NCI-H446 treated with DMSO at 0.1 percent for 48 hours (cell line): ENCODE data around the gene MT2A.
A peak's percentile ranks its signal among the peaks of the same experiment; 100 is the strongest.
"Not testable (repeated sequence)": the region's sequence is repeated elsewhere in the genome, so short reads cannot be mapped to it uniquely, and the experiment has no call there.

Experiments used
- DNase-seq: peaks from one replicate; lab custom pipeline; 2025; lab: John Stamatoyannopoulos, UW

The MT2A gene

DNA sequence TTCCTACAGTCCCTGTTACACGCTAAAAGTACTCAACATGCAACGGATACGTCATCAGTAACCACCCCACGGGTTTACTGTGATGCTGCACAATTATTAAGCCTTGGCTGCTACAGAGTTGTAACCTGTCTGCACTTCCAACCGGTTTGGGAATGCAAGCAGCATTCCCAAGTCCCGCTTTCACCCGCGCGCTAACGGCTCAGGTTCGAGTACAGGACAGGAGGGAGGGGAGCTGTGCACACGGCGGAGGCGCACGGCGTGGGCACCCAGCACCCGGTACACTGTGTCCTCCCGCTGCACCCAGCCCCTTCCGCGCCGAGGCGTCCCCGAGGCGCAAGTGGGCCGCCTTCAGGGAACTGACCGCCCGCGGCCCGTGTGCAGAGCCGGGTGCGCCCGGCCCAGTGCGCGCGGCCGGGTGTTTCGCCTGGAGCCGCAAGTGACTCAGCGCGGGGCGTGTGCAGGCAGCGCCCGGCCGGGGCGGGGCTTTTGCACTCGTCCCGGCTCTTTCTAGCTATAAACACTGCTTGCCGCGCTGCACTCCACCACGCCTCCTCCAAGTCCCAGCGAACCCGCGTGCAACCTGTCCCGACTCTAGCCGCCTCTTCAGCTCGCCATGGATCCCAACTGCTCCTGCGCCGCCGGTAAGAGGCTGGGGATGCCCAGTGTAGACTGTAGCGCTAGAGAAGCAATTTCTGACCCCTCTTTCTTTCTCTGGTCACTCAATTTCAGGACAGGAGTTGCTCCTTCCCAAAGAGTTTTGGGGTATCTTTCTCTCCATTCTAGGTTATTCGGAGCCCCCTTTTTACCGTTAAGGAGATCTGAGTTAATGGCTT, at the start of gene MT2A:
TSS of gene MT2A (plus strand) at position 542 of the 833 bp plus-strand sequence. CDS start at position 614, 72 bp downstream.
- DNase-seq = peak; percentile 76

DNA sequence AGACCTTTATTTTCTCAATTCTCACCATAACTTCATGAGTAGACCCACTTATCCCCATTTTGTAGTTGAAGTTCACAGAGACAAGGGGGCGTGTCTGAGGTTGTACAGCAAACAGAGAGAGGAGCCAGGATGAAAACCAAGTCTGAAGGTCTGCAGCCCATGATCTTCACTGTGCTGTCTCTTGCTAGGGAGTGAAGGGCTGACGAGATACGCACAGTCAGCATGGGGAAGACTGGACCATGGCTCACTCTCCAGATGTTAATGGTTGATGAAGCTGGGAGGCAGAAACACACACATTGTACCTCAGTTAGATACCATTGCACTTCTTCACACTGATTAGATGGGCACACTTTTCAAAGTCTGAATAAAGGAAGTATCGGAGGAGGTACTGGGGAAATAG, 49.3 kb upstream of the MT2A start:
- no peak for DNase-seq

DNA sequence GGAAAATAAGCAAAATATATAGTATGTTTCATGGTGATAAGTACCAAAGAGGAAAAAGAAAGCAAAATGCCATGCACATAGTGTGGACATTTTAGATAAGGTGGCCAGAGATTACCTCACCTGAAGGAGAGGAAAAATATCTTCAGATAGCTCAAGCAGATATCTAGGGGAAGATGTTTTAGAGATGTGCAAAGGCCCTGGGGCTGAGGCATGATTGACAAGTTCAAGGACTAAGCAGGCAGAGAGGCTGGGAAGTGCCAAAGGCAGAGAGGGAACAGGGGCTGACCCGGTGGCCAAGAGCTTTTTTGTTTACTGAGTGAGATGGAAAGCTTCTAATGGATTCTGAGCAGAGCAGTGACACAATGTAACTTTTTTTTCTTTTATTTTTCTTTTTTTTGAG, 47.9 kb upstream of the MT2A start:
- no peak for DNase-seq

DNA sequence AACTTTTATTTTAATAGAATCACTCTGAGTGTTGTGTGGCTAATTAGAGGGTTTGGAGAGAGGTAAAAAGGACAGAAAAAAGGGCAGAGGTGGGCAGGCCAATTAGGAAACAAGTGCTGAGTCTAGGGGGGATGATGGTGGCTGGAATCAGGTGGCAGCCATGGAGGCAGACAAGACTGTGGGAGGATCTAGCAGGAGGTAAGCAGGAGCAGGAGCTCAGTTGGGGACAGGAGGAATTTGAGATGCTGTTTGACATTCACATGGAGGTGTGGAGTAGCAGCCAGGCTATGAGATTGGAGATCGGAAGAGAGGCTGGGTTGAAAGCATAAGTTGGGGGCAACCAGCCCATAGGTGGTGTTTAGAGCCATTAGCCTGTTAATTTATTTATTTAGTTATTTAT, 47.3 kb upstream of the MT2A start:
- no peak for DNase-seq

DNA sequence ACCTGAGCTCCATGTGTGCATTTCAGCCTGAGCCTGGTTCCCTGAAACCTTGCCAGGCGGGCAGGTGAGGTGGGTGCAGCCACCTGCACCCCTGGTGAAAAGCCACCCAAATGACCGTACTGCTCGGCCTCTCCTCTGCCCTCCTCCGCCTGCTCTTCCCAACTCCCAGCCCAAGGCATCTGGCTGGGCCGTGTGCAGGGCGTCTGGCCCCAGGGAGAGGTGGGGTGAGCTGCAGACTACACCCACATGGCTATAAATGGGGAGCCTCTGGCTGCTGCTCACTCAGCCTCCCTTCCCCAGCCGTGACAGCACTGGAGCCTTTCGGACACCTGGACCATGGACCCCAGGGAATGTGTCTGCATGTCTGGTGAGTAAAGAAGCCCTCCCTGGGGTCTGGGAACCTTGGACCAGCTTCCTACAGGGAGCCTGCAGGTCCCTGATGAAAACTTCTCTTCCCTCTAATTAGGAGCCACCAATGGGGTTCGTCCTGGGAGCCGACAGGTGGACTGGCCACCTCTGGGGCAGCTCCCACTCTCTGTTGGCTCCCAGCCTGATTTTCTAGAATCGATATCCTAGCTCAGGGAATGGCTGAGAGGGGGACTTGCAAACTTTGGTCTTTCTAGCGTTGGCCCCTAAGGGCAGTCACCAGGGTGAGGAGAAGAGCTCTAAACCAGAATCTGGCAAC, 43.4 kb upstream of the MT2A start, which contains the start of gene MT4:
TSS of gene MT4 (plus strand) at position 281 of the 685 bp plus-strand sequence. CDS start at position 337, 56 bp downstream.
- no peak for DNase-seq

DNA sequence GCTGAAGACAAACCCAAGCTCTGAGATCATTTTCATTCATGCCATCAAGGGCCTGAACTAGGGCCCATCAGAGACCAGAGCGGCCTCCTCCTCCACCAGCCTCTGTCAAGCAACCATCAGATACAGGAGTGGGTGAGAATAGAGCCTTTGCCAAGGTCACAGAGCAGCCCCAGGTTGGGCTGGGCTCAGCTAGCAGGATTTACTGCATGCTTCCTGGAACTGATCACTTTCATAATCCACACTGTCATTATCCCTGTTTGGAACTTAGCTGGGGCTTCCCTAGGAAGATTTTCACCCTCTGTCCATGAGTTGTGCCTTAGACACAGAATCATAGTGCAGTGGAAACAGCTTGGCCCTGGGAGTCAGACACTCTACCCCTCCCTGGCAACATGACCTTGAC, 38.4 kb upstream of the MT2A start:
- no peak for DNase-seq

DNA sequence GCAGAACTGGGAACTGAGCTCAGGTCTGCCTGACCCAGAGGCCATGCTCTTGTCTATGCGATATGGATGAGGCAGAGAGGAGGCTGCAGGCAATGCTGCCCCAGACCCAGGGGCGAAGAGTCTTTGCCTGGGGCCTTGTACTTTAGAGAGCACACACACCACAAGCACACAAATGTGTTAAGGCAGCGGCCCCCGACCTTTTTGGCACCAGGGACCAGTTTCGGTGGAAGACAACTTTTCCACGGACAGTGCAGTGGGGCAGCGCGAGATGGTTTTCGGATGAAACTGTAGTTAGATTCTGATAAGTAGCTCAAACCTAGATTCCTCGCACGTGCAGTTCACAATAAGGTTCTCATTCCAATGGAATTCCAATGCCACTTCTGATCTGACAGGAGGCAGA, 36.9 kb upstream of the MT2A start:
- DNase-seq = no peak

DNA sequence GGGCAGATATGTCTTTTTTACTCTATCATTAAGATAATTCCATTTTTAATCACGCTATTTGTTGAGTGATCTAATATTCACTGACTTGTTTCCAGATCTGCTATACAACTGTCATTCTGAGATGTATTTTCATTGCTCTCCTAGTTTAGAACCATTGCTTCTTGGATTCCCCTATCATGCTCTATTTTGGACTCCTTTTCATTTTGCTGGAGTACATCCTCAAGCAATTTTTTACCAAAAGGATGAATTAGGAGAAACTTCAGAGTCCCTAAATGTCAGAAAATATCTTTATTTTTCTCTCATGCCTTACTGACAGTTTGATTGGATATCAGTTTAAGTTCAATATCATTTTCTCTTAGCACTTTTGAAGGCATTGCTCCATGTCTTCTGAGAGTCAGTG, 33.8 kb upstream of the MT2A start:
- DNase-seq = no peak

DNA sequence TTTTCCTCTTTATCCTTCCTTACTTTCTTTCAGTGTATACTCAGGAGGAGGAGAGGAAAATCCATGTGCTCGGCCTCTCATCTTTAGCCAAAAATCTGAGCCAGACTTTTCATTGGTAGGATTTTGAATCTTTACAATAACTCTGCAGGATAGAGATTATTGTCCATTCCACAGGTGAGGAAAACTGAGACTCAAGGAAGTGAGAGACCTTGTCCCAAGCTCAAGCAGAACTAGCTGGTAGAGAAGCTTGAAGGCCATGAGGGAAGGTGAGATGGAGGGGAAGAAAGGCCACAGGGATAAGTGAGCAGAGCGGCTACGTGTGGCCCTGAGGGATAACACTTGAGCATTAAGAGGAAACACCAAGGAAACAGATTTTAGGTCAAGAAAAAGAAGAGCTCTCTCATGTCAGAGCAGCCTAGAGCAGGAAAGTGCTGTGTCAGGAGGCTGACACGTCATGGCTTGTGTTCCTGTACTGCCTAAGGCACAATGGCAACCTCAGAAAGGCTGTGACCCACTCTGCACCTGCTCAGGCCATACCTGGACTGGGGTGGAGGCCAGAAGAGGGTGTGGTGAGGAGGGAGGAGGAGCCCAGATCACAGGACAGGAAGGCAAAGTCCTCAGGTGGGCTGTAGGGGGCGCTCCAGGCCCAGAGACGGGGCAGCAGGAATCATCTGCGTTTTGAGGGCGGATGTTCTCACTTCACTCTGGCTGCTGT, 31.6 kb upstream of the MT2A start:
- DNase-seq = no peak

DNA sequence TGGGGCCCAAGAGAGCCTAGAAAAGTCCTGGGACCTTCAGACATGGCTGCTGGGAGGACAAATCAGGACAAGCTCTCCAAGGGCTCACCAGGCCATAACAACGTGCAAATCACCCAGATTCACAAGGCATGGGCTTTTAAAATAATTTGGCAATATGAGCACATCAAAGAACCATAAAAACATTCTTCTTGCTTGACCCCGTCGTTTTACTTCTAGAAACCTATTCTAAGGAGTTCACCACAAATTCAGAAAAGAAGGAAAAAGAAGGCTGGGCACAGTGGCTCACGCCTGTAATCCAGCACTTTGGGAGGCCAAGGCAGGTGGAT, 31.1 kb upstream of the MT2A start:
- no peak for DNase-seq

DNA sequence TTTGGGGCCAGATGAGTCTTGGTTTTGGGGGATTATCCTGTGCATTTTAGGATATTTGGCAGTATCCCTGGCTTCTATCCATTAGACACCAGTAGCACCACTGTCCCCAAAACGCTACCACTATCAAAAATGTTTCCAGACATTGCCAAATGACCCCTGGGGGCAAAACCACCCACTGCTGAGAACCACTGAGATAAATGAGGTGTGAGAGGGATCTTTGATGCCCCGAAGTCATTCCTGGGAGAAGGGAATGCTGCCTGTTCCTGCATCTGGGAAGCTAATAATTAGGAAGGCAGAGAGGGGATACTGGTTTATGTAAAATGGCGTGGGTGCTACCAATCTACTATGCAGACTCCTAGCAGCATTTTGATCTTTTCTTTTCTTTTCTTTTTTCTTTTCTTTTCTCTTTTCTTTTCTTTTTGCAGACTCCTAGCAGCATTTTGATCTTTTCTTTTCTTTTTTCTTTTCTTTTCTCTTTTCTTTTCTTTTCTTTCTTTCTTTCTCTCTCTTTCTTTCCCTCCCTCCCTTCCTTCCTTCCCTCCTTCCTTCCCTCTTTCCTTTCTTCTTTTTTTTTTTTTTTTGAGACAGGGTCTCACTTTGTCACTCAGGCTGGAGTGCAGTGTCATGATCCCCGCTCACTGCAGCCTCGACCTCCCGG, 27.9 kb upstream of the MT2A start:
- DNase-seq = no peak

DNA sequence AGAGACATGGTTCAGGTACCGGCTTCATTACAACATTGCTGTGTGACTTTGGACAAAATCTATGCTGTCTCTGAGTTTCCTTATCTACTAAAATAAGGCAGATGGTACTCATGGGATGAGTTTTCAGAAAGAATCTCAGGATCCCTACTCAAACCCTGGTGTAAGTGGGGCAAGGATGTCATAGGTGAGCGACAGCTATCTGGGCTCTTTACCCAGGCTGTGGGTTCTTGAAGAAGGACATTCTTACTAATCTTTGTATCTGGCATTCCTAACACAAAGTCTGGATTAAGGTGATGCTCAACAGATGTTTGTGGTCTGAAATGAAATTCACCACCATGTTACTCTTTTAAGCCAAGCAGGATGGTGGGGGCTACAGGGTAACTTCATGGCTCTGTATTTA, 25.5 kb upstream of the MT2A start:
- not testable (repeated sequence) for DNase-seq

DNA sequence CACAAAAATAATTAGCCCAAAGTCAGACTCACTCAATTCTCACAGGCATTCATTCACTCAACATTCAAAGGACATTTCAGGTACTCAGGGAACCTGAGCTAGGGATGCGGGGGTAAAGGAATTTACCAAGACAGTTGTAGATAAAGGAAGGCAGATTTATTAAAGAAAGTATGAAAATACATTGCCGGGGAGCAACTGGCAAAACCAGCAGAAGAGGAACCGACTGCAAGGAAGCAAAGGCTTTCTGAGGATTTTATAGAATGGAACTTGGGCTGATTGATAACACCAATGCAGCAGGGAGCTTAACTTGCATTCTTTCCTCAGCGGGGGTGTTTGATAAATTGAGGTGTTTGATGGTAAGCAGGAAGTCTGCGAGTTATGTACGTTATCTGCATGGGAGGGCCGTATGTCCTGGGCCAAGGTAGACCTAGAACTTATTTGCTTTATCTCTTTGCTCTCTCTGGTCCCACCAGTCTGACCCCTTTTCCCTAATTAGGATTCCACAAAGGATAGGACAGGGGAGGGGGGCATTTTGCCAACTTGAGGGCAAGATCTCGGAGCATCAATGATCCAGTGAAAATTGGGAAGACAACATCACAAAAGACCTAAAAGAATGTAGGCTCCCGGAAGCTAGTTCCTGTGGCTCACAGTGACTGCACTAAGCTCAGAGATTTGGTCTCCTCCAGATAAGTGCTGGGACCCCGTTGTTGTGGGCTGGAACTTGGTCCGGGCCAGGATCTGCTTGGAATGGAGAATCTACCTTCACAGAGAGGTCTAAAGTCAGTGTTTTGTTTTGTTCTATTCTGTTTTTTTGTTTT, 24.8 kb upstream of the MT2A start:
- DNase-seq = no peak

DNA sequence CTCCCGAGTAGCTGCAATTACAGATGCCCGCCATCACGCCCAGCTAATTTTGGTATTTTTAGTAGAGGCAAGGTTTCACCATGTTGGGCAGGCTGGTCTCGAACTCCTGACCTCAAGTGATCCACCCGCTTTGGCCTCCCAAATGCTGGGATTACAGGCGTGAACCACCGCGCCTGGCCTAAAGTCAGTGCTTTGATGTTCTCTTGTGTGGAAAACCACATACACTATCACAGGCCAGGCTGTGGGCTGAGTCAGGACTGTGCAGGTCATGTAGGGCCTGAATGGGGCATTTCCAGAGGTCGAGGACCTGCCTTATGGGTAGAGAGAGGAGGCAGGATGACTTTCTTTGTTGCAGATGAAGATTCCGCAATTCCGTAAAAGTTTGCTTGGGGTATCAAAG, 24.1 kb upstream of the MT2A start:
- no peak for DNase-seq

DNA sequence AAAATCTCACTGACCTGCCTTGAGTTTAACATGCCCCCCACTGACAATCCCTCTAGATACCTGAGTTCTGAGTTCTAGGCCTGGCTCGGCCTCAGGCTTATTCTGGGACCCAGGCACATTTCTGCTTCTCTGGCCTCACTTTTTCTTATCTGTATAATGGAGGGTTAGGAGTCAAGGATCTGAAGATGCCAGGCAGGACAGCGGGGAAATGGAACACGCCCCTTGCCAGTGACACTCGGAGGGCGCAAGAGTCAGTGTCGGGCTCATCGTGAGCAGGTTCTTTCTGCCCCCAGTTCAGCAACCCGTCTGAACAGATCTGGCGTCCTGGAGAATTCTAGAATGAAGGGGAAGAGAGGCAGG, 19.6 kb upstream of the MT2A start:
- DNase-seq = no peak

DNA sequence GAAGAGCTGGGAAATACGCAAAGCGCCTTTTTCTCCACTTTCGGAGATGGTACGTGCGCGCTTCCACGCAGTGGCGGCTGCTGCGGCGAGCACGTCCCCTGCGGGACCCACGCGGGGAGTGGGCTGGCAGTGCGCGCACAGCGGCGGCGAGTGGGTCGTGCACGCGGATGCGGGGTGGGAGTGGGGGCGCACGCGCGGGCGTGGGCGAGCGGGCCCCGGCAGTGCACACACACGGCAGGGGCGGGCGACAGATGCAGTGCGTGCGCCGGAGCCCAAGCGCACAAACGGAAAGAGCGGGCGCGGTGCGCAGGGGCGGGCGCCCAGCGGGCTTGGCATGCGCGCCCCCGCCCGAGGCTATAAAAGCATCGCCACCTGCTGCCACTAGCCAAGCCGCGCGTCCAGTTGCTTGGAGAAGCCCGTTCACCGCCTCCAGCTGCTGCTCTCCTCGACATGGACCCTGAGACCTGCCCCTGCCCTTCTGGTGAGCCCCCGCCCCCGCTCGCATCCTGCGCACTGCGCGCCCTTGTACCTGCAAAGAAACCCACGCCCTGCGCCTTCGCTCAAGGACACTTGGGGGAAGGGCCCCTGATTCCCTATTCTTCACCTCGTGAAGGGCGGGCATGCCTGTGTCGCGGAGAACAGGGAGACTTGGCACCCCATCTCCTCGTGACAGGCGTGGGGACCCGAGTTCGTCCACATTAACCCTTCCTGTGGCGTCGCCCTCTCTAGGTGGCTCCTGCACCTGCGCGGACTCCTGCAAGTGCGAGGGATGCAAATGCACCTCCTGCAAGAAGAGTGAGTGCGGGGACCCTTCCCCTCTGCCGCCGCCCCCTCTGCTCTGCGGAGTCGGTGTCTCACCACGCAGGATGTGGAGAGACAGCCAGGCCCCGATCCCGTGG, 19.0 kb upstream of the MT2A start, which contains the start of gene MT3:
TSS of gene MT3 (plus strand) at position 388 of the 899 bp plus-strand sequence. CDS start at position 451, 63 bp downstream.
- no peak for DNase-seq

DNA sequence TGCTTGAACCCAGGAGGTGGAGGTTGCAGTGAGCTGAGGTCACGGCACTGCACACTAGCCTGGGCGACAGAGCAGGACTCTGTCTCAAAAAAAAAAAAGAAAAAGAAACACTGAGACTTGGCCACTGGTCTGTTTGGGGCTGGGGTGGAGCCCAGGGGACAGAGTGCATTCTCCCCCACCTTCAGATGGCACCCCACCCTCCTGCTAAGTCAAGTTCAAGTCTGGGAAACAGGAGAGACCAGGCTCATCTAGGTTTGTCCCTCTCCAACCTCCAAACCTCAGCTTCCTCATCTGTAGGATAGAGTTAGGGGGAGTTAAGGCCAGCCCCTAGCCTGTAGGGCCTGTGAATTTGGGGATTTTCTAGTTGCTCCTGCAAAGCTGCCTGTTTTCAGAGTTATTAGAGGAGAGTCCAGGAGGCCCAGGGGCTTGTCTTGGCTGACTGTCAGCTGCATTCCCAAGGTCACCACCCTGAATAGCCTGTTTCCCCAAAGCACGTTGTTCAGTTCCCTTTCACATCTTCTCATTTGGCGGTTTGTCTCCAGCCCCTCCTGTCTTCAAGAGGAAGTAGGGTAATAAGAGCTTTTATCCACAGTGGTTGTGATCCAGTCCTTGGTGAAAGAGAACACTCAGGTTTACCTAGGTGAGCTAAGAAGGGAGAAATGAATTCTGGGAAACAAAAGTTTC, 16.9 kb upstream of the MT2A start:
- no peak for DNase-seq

DNA sequence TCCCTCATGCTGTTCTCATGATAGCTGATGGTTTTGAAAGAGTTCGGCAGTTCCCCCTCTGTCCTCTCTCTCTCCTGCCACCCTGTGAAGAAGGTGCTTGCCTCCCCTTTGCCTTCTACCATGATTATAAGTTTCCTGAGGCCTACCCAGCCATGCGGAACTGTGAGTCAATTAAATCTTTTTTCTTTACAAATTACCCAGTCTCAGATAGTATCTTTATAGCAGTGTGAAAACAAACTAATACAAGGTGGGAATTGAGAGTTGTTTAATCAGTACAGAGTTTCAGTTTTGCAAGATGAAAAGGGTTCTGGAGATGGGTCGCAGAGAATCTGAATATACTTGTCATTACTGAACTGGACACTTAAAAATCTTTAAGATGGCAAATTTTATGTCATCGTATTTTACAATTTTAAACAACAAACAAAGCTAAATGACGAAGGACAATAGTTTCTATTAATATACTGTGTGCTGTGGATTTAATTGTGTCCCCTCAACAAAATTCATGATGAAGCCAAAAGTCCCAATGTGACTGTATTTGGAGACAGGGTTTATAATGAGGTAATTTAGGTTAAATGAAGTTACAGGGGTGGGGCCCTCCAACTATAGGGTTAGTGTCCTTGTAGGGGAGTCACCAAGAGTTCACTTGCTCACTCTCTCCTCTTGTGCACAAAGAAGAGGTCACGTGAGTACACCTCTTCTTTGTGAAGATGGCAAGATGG, 14.7 kb upstream of the MT2A start:
- DNase-seq = no peak

DNA sequence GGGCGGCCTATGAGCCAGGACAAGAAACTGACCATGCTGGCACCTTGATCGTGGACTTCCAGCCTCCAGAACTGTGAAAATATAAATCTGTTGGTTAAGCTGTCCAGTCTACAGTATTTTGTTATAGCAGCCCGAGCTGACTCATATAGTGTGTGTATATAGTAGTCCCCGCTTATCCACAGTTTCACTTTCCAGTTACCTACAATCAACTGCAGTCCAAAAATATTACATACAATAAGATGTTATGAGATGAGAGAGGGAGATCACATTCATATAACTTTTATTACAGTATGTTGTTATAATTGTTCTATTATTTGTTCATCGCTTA, 14.1 kb upstream of the MT2A start:
- no peak for DNase-seq
